GM21526 (cell line): ENCODE results near the gene PCDHB6.
"Not testable (repeated sequence)": the region's sequence is repeated elsewhere in the genome, so short reads cannot be mapped to it uniquely, and the experiment has no call there.

Experiments used
- ATAC-seq: cut with Tn5 transposase; IDR thresholded peaks from one replicate; pipeline ENCODE4 v1.9.1; 2021; ENCODE audit warnings: moderate library complexity; ENCODE audit not compliant: unreplicated experiment, low FRiP score

The PCDHB6 gene

DNA sequence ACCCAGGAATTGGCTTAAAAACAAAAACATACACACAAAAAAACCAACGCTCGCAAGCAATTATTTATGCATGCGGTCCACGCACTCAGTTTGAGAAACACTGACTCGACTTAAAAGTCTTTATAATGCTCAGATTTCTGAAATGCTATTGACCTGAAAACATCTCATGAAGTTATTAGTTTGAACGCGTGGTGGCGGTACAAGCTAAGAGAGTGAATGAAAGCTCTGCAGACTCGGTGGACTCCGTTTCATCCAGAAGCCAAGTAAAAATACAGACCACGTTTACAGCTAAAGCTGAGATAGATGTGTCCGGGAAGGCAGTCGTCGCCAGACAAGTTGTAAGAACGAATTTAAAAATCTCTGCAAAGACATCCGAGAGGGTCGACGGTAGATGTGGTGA is at the start of gene PCDHB6:
TSS of gene PCDHB6 (plus strand) at position 246 of the 400 bp plus-strand sequence. CDS start 201 bp downstream, outside the sequence.
- no peak for ATAC-seq

- no peak for ATAC-seq
Observed at GRCh38 chr5:141100243-141100805, 49.5 kb upstream of the PCDHB6 start, which contains the start of gene PCDHB3. TSS of gene PCDHB3 (plus strand) at chr5:141100473. CDS start at chr5:141100650, 177 bp downstream.

DNA sequence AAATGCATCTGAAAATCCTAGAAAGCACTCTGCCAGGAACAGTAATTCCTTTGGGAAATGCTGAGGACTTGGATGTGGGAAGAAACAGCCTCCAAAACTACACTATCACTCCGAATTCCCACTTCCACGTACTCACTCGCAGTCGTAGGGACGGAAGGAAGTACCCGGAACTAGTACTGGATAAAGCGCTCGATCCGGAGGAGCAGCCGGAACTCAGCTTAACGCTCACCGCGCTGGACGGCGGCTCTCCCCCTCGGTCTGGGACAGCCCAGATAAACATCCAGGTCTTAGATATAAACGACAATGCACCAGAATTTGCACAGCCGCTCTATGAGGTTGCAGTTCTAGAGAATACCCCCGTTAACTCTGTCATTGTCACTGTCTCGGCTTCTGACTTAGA is 48.8 kb upstream of the PCDHB6 start:
- ATAC-seq, result no peak

- not testable (repeated sequence) for ATAC-seq
Observed at GRCh38 chr5:141102070-141102469, 47.8 kb upstream of the PCDHB6 start.

GRCh38 chr5:141102471-141102870 is 47.4 kb upstream of the PCDHB6 start:
- ATAC-seq, result not testable (repeated sequence)

DNA sequence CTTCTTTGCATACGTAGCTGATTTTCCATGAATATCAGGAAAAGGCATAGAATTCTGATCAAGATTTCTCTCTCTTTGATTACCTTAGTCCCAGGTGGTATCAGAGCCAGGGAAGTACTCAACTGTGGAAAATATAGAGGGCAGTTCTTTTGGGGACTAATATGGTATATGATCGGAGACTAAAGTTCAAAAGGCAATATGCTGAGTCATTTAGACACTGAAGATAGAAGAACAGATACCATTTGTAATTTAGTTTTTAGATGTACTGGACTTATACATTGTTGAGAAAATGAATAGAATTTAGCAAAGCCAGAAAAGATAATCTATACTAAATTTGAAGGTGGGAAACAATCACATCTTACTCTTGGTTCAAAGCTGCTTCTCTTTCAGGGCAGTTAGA is 44.5 kb upstream of the PCDHB6 start:
- no peak for ATAC-seq

- ATAC-seq, result no peak
Observed at GRCh38 chr5:141119250-141119649, 30.6 kb upstream of the PCDHB6 start.

DNA sequence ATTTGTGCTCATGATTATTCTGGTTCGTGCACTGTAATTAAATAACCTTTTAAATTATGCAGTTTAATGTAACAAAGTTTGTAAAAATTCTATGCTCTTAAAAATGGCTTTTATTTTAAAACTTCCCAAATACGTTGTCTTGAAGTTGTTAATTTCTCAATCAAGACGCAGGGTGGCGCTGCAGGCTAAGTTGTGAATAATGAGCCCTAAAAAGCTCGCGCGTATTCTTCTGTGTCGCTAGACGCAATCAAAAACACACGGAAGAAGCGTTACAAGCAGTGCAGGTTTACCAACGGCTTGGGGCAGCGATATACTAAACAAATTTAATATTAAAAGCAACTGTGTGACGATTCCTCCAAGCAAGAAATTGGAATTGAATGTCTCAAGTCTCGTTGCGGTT is 28.3 kb upstream of the PCDHB6 start, which contains the start of gene PCDHB4:
TSS of gene PCDHB4 (plus strand) at position 256 of the 400 bp plus-strand sequence. CDS start 181 bp downstream, outside the sequence.
- ATAC-seq, result no peak

GRCh38 chr5:141121985-141122384 is 27.9 kb upstream of the PCDHB6 start:
- ATAC-seq, result no peak

- ATAC-seq, result not testable (repeated sequence)
Observed at GRCh38 chr5:141123396-141124135, 26.3 kb upstream of the PCDHB6 start.

- no peak for ATAC-seq
Observed at GRCh38 chr5:141127305-141127704, 22.6 kb upstream of the PCDHB6 start.

GRCh38 chr5:141135030-141135717 is 14.7 kb upstream of the PCDHB6 start, which contains the start of gene PCDHB5:
TSS of gene PCDHB5 (plus strand) at chr5:141135206. CDS start at chr5:141135435, 229 bp downstream.
- ATAC-seq, result no peak

DNA sequence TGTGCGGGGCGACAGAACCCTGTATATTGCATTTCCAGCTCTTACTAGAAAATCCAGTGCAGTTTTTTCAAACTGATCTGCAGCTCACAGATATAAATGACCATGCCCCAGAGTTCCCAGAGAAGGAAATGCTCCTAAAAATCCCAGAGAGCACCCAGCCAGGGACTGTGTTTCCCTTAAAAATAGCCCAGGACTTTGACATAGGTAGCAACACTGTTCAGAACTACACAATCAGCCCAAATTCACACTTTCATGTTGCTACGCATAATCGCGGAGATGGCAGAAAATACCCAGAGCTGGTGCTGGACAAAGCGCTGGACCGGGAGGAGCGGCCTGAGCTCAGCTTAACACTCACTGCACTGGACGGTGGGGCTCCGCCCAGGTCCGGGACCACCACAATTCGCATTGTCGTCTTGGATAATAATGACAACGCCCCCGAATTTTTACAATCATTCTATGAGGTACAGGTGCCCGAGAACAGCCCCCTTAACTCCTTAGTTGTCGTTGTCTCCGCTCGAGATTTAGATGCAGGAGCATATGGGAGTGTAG is 14.1 kb upstream of the PCDHB6 start:
- no peak for ATAC-seq

GRCh38 chr5:141137346-141137745 is 12.5 kb upstream of the PCDHB6 start:
- not testable (repeated sequence) for ATAC-seq

DNA sequence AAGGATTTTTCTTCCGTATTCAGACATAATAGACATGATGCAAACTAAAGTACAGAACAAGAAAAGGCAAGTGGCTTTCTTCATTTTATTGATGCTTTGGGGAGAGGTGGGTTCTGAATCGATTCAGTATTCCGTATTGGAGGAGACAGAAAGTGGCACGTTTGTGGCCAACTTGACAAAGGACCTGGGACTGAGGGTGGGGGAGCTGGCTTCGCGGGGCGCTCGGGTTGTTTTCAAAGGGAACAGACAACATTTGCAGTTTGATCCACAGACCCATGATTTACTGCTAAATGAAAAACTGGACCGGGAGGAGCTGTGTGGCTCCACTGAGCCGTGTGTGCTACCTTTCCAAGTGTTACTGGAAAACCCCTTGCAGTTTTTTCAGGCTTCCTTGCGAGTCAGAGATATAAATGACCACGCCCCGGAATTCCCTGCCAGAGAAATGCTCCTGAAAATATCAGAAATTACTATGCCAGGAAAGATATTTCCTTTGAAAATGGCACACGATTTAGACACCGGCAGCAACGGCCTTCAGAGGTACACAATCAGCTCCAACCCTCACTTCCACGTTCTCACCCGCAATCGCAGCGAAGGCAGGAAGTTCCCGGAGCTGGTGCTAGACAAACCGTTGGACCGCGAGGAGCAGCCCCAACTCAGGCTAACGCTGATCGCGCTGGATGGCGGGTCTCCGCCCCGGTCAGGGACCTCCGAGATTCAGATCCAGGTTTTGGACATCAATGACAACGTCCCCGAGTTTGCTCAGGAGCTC is 551 bp downstream of the PCDHB6 start:
- ATAC-seq, result no peak

DNA sequence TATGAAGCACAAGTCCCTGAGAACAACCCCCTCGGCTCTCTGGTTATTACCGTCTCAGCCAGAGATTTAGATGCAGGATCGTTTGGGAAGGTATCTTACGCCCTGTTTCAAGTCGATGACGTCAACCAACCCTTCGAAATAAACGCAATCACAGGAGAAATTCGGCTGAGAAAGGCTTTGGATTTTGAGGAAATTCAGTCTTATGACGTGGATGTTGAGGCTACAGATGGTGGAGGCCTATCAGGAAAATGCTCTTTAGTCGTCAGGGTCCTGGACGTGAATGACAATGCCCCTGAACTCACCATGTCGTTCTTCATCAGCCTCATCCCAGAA is 1.1 kb downstream of the PCDHB6 start:
- no peak for ATAC-seq

DNA sequence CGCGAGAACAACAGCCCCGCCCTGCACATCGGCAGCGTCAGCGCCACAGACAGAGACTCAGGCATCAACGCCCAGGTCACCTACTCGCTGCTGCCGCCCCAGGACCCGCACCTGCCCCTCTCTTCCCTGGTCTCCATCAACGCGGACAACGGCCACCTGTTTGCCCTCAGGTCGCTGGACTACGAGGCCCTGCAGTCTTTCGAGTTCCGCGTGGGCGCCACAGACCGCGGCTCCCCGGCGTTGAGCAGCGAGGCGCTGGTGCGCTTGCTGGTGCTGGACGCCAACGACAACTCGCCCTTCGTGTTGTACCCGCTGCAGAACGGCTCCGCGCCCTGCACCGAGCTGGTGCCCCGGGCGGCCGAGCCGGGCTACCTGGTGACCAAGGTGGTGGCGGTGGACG is 1.8 kb downstream of the PCDHB6 start:
- ATAC-seq, result not testable (repeated sequence)

DNA sequence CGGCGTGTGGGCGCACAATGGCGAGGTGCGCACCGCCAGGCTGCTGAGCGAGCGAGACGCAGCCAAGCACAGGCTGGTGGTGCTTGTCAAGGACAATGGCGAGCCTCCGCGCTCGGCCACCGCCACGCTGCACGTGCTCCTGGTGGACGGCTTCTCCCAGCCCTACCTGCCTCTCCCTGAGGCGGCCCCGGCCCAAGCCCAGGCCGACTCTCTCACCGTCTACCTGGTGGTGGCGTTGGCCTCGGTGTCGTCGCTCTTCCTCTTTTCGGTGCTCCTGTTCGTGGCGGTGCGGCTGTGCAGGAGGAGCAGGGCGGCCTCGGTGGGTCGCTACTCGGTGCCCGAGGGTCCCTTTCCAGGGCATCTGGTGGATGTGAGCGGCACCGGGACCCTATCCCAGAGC is 2.2 kb downstream of the PCDHB6 start:
- not testable (repeated sequence) for ATAC-seq

DNA sequence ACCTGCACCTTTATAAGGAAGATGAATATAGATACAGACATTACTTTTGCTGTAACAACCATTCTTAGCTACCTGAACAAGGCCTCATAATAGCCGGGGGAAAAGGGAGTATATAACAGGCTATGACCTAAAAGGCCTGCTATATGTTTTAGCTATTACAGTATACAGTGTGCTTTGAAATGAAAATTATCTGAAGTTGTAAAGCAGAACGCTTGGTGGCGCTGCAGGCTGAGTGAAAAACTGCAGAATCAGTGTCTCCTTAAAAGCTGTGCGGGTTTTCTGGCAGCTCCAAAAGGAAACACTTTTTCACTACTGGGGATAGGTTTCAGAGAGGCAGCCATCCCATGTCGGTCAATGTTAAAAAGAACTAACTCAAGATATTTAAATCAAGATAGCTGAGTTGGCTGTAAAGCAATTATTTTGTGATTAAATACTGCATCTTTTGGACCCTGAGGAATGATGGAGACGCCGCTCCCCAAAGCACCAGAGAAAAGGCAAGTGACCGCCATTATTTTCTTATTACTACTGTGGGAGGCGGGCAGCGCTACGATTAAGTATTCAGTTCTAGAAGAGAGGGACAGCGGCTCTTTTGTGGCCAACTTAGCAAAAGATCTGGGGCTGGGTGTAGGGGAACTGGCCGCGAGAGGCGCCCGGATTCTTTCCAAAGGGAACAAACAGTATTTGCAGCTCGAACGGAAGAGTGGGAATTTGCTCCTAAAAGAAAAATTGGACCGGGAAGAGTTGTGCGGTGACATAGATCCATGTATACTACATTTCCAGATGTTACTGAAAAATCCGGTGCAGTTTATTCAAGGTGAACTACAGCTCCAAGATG is 5.9 kb downstream of the PCDHB6 start:
- no peak for ATAC-seq
